ENCODE results near the gene SLC35D3.

DNA sequence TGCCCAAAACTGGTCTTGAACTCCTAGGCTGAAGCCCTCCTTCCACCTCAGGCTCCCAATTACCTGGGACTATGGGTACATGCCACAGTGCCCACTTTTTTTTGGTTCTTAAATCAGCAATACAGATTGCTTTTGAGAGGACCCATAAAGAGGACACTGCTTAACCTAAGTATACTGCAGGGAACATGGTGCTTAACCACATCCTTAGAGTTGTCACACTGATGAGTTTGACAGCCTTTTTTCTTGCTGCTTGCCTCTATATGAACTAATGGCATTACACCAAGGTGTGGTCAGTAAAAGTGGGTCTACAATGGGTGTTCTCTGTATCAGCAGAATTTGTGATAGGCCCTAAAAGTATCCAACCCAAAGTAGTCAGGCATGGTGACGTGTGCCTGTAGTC lies 7.2 kb upstream of the SLC35D3 start:
- TF ChIP-seq POLR2A (IDR thresholded peaks at IDR 0.05; ENCODE audit: borderline replicate concordance, extremely low read depth, insufficient read depth, insufficient read length) = no peak
- TF ChIP-seq, protein P1, sequence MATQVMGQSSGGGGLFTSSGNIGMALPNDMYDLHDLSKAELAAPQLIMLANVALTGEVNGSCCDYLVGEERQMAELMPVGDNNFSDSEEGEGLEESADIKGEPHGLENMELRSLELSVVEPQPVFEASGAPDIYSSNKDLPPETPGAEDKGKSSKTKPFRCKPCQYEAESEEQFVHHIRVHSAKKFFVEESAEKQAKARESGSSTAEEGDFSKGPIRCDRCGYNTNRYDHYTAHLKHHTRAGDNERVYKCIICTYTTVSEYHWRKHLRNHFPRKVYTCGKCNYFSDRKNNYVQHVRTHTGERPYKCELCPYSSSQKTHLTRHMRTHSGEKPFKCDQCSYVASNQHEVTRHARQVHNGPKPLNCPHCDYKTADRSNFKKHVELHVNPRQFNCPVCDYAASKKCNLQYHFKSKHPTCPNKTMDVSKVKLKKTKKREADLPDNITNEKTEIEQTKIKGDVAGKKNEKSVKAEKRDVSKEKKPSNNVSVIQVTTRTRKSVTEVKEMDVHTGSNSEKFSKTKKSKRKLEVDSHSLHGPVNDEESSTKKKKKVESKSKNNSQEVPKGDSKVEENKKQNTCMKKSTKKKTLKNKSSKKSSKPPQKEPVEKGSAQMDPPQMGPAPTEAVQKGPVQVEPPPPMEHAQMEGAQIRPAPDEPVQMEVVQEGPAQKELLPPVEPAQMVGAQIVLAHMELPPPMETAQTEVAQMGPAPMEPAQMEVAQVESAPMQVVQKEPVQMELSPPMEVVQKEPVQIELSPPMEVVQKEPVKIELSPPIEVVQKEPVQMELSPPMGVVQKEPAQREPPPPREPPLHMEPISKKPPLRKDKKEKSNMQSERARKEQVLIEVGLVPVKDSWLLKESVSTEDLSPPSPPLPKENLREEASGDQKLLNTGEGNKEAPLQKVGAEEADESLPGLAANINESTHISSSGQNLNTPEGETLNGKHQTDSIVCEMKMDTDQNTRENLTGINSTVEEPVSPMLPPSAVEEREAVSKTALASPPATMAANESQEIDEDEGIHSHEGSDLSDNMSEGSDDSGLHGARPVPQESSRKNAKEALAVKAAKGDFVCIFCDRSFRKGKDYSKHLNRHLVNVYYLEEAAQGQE (IDR thresholded peaks at IDR 0.05; ENCODE audit: low read depth) = no peak
- TF ChIP-seq, protein P2, sequence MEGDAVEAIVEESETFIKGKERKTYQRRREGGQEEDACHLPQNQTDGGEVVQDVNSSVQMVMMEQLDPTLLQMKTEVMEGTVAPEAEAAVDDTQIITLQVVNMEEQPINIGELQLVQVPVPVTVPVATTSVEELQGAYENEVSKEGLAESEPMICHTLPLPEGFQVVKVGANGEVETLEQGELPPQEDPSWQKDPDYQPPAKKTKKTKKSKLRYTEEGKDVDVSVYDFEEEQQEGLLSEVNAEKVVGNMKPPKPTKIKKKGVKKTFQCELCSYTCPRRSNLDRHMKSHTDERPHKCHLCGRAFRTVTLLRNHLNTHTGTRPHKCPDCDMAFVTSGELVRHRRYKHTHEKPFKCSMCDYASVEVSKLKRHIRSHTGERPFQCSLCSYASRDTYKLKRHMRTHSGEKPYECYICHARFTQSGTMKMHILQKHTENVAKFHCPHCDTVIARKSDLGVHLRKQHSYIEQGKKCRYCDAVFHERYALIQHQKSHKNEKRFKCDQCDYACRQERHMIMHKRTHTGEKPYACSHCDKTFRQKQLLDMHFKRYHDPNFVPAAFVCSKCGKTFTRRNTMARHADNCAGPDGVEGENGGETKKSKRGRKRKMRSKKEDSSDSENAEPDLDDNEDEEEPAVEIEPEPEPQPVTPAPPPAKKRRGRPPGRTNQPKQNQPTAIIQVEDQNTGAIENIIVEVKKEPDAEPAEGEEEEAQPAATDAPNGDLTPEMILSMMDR (IDR thresholded peaks at IDR 0.05 in 2 of 3, conservative IDR thresholded peaks at IDR 0.05 in 1 of 3; ENCODE audit: borderline replicate concordance in 1 of 3, insufficient read depth in 1 of 3, low read depth in 2 of 3, low read length in 2 of 3) = no peak

Measured in HCT116 (cell line).